HG03139 (cell line): ENCODE data around the gene FAXDC2.

Source experiments
- ATAC-seq: cut with Tn5 transposase; IDR thresholded peaks from one replicate; pipeline ENCODE4 v1.9.1; 2021; ENCODE audit not compliant: unreplicated experiment

The FAXDC2 gene

DNA sequence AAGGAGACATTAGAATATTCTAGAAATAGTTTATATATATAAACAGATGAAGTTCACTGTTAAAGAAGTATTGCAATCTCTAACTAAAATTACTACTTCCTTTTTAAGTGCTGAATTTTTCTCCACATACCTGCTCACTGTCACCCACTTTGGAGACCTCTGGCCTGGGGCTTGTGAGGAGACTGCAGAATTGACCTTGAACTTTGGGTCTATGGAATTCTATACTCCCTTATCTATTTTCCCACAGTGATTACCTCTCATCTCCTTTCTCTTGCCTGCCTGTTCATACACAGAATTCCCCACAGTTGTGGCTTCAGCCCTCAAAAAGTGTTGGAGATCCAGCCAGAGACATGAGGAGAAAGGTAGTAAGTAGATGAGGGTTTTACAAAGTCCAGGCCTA, 49.8 kb downstream of the FAXDC2 start:
- no peak for ATAC-seq

DNA sequence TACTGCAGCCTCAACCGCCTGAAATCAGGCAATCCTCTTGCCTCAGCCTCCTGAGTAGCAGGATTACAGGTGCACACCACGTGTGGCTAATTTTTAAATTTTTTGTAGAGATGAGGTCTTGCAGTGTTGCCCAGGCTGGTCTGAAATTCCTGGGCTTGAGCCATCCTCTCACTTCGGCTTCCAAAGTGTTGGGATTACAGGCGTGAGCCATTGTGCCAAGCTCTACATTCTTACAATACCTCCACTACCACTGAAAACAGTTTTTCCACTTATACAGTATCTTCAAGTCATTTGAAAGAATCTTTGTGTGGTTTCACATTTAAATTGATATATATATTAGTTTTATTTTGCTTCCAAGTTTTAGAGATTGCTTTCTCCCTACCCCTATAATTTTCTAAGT, 52.6 kb downstream of the FAXDC2 start:
- ATAC-seq, result no peak

DNA sequence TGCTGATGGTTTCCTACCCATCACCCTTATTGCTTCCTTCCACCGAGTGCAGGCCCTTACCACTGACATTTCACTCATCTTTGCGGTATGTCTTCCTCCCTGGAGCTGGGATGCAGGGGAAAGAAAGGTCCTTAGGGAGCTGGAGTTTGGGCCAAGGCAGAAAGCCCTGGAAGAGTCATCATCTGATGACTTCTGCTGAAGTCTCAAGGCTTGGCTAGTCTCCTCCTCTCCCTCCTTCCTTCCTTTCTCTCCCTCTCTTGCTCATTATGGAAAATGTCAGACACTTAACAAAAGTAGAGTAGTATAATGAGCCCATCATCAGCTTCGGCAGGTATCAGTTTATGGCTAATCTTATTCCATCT, 55.2 kb downstream of the FAXDC2 start:
- ATAC-seq, result no peak

DNA sequence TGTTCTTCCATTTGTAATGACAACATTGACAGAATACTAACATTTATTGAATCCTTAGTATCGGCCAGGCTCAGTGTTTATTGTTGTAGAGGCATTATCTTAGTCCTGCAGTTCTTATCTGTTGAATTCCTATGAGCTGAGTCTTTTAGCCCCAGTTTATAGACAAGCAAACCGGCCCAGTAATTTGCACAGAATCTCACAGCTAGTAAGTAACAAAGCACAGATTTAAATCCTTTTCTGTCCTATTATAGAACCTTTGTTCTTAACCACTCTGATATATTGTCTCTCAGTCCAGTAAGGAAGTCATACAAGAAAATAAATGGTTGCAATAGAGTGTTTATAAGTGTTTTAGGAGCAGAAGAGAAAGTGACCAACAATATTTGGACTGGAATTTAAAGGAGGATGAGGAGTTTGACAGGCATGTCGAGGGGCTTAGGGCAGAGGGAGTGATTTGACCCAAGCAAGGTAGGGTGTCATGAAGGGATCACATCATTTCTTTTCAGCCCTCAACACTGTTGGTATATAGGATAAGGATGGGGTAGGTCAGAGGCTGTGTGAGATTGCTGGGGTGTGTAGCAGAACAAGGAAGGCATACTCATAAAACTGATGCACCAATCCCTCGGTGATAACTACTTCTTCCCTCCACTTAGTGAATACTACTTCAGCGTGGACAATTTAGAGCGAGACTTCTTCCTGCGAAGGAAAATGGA, 55.7 kb downstream of the FAXDC2 start:
- ATAC-seq, result no peak

DNA sequence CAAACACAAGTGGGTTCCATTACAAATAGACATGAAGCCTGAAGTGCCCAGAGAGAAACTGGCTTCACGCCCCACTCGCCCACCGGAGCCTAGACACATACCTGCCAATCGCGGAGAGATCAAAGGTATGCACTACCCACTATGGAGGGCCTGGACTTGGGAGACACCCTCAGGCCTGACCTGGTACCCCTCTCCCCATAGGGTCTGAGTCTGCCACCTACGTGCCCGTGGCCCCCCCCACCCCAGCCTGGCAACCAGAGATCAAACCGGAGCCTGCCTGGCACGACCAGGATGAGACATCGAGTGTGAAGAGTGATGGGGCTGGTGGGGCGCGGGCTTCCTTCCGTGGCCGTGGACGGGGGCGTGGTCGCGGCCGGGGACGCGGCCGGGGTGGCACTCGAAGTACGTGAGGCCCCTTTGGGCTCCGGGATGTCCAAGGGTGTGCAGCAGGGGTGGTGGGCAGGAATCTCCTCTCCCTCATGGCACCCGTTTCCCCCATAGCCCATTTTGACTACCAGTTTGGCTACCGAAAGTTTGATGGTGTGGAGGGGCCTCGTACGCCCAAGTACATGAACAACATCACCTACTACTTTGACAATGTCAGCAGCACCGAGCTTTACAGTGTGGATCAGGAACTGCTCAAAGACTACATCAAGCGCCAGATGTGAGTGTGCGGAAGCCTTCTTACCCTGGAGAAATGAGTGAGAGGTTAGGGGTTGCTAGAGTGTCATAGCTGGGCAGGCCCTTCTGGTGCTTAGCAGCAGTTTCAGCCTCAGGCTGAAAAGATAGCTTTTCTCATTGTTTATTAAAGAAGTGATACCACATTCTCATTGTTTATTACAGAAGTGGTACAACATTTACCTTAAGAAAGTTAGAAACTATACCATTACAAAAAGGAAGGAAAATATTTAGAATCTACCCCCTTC, 56.5 kb downstream of the FAXDC2 start:
- no peak for ATAC-seq

DNA sequence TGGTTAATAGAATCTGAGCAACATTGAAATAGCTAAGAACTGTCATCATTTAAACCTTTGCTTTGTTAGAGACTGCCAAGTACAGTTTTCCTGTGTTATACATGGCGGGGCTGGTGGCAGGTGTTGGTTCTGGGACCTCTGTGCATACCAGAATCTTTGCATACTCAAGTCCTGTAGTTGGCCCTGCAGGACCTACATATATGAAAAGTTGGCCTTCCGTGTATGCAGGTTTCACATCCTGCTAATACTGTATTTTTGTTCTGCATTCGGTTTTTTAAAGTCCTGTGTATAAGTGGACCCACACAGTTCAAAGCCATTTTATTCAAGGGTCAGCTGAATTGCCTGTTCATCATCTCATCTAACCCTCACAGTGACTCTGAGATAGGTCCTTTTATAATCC, 58.9 kb downstream of the FAXDC2 start:
- peak; percentile 79 for ATAC-seq

DNA sequence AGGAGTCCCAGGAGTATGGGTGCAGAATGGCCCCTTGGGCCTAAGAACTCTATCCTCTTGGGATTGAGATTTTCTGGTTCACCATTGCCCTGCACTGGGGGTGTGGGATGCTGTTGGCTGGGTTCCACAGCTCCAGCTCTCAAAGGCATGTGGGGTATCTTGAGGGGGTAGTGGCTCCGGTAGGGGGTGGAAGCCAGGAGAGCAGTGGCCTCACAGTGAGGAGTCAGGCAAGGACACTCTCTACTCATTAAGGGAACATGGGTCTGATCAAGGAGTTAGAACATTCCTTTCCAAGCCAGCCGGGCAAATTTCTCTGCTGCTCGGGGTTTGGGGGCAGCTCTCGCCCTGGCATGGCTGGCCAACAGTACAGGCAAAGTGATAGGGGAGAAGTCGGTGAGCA, 62.2 kb downstream of the FAXDC2 start:
- ATAC-seq, result no peak

DNA sequence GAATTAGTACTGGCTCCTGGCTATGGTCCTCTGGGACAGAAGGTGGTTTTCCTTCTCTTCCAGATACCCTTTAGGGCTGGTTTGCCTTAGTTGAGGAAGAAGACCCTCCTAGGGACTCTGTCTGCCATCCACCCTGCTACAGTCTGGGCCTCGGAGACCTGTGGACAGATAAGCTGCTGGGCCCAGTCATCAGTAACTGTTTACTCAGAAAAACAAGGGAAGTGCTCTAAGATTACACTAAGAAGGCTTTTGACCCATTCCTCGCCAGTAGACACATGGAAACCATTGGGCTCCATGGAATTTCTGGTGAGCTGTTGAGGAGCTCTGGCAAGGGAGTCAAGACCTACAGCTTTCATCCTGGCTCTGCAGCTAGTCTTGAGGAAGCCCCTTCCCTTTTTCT, 64.0 kb downstream of the FAXDC2 start:
- no peak for ATAC-seq

DNA sequence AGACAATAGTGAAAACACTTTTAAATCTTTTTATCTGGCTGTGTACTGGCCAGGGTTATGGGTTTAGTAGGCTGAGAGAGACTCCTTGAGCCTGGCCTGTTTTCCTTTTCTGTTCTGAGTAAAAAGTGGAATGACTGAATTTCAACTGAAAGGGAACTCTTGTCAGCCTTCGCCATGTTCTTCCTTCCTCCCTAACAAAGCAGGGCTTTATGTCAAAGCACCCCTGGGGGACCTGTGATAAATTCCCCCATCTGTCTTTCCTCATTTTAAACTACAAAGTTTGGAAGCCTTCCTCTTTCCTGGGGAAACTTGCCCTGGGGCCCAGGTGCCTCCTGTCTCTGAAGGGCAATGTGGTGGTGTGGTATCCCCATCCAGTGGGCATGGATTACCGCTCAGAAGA, 65.5 kb downstream of the FAXDC2 start:
- ATAC-seq, result no peak

DNA sequence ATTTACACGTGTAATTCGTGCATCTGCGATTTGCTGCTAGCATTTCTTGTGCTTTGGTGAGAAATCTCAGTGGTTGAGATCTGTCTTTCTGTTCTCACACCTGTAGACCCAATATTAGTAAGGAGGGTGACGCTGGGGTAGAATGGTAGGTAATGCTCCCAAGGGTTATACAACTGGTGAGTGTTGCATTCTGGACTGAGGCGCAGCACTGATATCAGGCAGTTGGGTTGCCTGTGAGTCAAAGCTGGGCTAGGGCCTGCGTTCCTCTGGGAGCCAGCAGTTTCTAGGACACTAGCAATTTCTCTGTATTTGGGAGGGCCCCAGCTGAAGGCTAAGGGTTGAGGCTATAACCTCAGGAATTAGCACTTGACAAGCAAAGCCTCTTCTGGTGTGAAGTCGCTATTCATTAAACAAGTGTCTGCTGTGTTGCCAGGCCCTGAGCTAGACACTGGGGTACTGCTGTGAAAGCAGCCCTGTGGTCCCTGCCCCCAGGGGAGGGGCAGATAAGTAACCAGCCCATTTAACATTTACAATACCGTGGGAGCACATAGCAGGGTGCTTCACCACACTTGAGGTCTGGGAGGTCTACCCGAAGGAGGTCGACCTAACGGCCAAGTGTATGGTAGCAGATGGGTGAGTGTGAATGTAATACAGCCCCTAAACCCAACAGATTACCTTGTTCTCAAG, 66.5 kb downstream of the FAXDC2 start:
- peak; percentile 51 for ATAC-seq

DNA sequence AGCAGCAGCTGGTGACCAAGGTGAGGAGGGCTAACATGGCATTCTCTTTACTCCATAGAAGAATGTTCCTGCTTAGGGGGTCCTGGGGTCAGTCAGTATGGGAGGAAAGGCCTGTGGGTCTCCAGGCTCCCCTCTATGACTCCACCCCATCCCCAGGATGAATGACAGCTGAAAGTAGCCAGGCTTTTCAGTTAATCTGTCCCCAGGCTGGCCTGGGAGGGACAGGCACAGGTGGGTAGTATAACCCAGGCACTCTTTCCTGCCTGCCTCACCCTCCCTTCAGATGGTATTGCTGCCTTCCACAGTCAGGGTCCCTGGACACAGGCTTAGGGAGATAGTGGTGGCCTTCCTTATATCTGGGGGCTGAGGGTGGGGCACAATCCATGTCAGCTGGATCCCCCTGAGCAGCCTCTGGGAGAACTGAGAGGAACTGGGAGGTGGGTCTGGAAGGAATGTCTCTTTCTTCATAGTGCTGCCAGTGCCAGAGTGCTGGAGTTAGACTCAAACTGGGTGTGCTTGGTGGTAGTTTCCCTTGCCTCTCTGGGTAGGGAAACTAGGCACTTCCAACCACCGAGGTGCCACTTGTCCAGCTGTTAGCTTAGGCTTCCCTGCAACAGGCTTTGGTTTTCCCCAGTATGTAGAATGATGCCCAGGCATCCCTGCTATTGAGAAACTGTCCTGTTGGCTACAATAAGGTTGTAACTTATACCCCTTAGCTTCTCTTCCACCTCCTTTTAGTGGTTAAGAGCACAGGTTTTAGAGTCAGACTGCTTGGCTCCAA, 67.4 kb downstream of the FAXDC2 start:
- no peak for ATAC-seq

DNA sequence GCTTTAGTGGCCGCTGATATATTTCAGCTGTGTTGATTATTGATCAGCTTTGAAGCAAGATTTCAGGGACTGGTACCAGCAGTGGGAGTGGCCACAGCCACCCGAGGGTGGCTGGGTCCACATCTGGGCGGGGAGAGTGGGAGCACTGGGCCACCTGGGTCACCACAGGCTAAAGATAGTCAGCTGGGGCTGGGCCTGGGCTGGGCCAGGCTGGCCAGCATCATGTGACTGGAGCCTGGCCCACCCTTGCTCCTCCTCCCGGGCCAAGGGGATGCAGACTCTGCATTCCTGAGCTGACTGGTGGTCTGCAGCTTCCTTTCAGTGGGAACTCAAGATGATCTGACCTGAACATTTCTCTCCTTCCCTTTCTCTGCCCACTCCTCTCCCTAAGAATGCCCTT, 68.1 kb downstream of the FAXDC2 start:
- ATAC-seq, result no peak

DNA sequence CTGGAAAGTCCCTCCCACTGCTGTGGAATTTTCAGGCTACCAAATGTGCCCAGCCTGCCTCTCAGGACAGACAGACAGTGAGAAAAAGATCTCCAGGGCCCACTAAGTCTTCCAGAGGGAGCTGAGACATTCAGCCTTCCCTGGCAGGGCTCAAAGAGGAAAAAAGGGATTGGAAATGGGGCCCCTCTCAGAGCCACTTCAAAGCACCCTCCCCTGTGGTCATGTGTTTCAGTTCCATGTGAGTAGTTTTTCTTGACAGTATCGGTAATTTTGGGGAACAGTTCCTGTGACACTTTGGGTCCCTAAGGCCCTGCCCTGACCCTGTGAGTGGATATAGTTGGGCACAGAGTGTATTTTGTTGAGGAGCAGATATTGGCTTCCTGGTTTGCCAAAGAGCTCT, 70.3 kb downstream of the FAXDC2 start:
- no peak for ATAC-seq

DNA sequence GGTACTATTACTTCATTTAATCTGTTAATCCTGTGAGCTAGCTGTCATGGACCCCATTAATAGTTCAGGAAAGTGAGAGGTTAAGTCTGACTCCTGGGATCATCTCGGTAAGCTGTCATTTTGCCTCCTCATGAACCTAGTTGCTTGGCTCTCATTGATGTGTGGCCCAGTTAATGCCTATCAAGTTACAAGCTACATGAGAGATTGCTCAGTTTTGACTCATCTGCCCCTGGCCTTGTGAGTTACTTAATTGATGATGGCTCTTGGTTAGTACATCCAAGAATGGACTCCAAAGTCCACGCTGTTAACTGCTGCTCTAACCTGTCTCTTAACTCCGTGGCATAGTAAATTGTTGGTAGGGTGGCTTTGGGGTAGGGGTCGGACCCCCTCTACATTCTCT, 71.3 kb downstream of the FAXDC2 start:
- no peak for ATAC-seq

DNA sequence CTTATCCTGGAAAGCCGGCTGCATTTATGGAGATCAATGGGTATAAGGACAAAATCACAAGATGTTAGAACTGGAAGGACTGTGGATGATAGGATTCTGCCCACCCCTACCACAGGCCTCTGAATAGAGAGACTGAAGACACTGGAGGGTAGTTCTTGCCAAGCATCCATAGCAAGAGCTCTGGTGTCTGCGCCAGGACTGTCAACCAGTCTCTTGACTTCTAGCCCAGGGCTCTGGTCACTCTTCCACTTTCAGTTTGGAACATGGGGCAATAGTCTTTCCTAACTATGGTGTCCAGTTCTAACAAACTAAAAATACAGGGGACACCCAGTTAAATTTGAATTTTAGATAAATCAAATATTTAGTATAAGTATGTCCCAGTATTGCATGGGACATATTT, 71.9 kb downstream of the FAXDC2 start:
- no peak for ATAC-seq

DNA sequence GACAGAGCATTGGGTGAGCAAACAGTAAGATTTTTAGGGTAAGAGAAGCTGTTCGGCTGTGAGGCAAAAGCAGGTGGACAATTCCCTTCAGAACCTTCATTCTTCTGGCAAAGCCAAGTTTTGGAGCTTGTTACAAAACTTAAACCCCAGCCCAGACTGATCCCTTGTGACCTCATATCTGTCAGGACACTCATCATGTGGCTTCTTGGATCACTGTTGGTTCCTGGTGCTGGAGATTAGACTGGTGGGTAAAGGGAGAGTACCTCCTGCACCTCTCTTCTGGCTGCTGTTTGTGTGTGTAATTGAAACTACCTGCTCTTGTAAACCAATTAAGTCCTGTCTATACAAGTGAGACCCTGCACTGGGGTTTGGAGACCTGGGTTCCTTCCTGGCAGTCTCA, 74.2 kb downstream of the FAXDC2 start:
- ATAC-seq, result no peak

DNA sequence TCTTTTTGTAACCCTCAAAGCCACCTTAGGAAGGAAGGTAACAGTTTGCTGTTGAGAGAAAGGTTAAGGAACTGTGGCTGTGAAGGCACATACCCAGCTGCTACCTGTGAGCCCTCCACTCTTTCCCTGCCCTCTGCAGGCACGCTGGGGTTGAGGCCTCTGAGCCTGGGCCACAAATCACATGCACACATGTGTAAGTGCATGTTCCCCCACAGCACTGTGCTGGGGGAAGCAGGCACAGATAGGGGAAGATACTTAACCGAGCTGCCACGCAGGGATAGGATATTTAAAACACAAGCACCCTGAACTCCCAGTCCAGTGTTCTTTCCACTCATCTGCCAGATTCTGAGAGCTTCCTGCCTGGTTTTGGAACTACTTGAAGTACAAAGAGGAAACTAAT, 77.1 kb downstream of the FAXDC2 start:
- no peak for ATAC-seq

DNA sequence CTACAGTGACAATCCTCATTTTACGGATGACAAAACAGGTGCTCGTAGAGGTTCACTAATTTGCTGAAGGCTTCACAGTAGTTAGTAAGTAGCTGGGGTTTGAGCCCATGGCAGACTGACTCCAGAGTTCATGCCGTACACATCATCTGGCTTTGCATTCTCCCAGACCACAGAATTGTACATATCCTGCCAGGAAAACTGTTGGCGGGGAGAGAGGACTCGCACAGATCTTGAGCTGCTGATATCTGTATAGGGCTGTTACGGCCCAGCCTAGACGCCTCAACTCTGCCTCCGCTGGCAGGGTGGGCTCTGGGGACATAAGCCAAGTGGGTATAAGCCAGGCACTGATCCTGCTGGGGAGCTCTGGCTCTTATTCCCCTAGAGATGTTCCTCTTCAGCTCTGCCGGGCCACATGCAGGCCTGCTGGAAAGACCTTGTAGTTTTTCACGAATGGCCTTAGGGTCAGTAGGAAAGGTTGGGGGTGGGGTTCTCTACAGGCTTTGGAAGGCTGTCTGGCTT, 79.0 kb downstream of the FAXDC2 start:
- ATAC-seq, result no peak

DNA sequence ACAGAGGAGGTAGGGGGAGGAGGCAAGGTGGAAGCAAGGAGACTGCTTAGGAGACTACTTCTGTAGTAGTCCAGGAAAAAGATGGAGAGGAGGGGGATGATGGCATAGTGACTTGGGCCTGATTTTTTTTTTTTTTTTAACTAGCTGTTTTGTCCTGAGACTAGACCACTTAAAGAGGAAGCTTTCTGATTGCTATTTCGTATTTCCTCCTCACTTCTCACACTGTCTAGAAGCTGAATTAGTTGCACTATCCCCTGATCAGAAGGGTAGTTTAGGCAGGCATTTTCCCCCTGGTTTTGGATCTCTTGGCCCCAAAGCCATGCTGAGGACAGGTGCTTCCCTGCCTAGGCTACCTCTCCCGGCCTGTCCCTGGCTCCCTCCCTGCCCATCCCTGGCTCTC, 80.3 kb downstream of the FAXDC2 start:
- no peak for ATAC-seq
